H9 (cell line): Measurements from ENCODE around the gene SPATA25. TPM values are rescaled to one million over a fixed set of nuclear protein-coding genes. Genes with fewer than 3 reads are reported as not detected.

Experiments used
- DNase-seq: peaks from one replicate; pipeline ENCODE4 v3.0.0-alpha.2; 2017
- H2AFZ ChIP-seq: one replicate; pipeline ENCODE4 v1.6.1; 2013; ENCODE audit warnings: mild to moderate bottlenecking, low read length, control low read depth, moderate library complexity
- H2AK5ac ChIP-seq: 2 replicates; pipeline ENCODE4 v1.6.1; 2013; ENCODE audit warnings: low read length, control low read depth, mixed read lengths; ENCODE audit not compliant: insufficient read length
- H2BK120ac ChIP-seq: one replicate; pipeline ENCODE4 v1.6.1; 2013; ENCODE audit warnings: low read depth, mild to moderate bottlenecking, low read length, control low read depth, inconsistent platforms; ENCODE audit not compliant: poor library complexity, severe bottlenecking
- H2BK12ac ChIP-seq: 2 replicates; pipeline ENCODE4 v1.6.1; 2013; ENCODE audit warnings: low read length, control low read depth, mixed read lengths, low read depth; ENCODE audit not compliant: insufficient read length
- H2BK15ac ChIP-seq: 2 replicates; pipeline ENCODE4 v1.6.1; 2013; ENCODE audit warnings: low read depth, low read length, control low read depth
- H2BK20ac ChIP-seq: one replicate; pipeline ENCODE4 v1.6.1; 2013; ENCODE audit warnings: low read depth, mild to moderate bottlenecking, low read length, control low read depth, inconsistent platforms; ENCODE audit not compliant: poor library complexity, severe bottlenecking
- H2BK5ac ChIP-seq: 2 replicates; pipeline ENCODE4 v1.6.1; 2013; ENCODE audit warnings: low read length, control low read depth, mixed read lengths; ENCODE audit not compliant: insufficient read length
- H3K14ac ChIP-seq: 2 replicates; pipeline ENCODE4 v1.6.1; 2013; ENCODE audit warnings: low read length, control low read depth; ENCODE audit not compliant: insufficient read depth
- H3K18ac ChIP-seq: 2 replicates; pipeline ENCODE4 v1.6.1; 2013; ENCODE audit warnings: low read depth, mild to moderate bottlenecking, mixed read lengths, low read length, control low read depth; ENCODE audit not compliant: insufficient read length
- H3K23ac ChIP-seq: 2 replicates; pipeline ENCODE4 v1.6.1; 2013; ENCODE audit warnings: low read length, control low read depth, mixed read lengths, low read depth; ENCODE audit not compliant: insufficient read length
- H3K23me2 ChIP-seq: 2 replicates; pipeline ENCODE4 v1.6.1; 2013; ENCODE audit warnings: low read depth, mild to moderate bottlenecking, mixed read lengths, low read length, control low read depth; ENCODE audit not compliant: insufficient read length, poor library complexity, severe bottlenecking
- H3K27ac ChIP-seq: 2 replicates; pipeline ENCODE4 v1.5.1; 2013; ENCODE audit warnings: low read length, control low read depth, mixed read lengths, low read depth; ENCODE audit not compliant: insufficient read length
- H3K27me3 ChIP-seq: 2 replicates; pipeline ENCODE4 v1.6.1; 2013; ENCODE audit warnings: low read length, control low read depth, inconsistent platforms; ENCODE audit not compliant: insufficient read depth
- H3K4ac ChIP-seq: 2 replicates; pipeline ENCODE4 v1.6.1; 2013; ENCODE audit warnings: low read depth, mild to moderate bottlenecking, control low read depth, inconsistent platforms, low read length, moderate library complexity
- H3K4me1 ChIP-seq: 2 replicates; pipeline ENCODE4 v1.6.1; 2013; ENCODE audit warnings: low read length, control low read depth, inconsistent platforms; ENCODE audit not compliant: insufficient read depth
- H3K4me2 ChIP-seq: 2 replicates; pipeline ENCODE4 v1.6.1; 2013; ENCODE audit warnings: low read length, control low read depth, mixed read lengths; ENCODE audit not compliant: insufficient read length, insufficient read depth
- H3K56ac ChIP-seq: 2 replicates; pipeline ENCODE4 v1.6.1; 2013; ENCODE audit warnings: low read depth, mild to moderate bottlenecking, mixed read lengths, low read length, control low read depth; ENCODE audit not compliant: insufficient read length
- H3K79me1 ChIP-seq: 2 replicates; pipeline ENCODE4 v1.6.1; 2013; ENCODE audit warnings: low read depth, mild to moderate bottlenecking, moderate library complexity, low read length, control low read depth, inconsistent platforms; ENCODE audit not compliant: insufficient read depth, poor library complexity, severe bottlenecking
- H3K79me2 ChIP-seq: 2 replicates; pipeline ENCODE4 v1.6.1; 2013; ENCODE audit warnings: low read length, control low read depth, inconsistent platforms; ENCODE audit not compliant: insufficient read depth
- H3K9ac ChIP-seq: 2 replicates; pipeline ENCODE4 v1.6.1; 2013; ENCODE audit warnings: low read length, control low read depth, mixed read lengths; ENCODE audit not compliant: insufficient read length; ENCODE audit errors: extremely low read depth
- H3K9me3 ChIP-seq: one replicate; pipeline ENCODE4 v1.6.1; 2013; ENCODE audit warnings: low read depth, low read length, inconsistent platforms; ENCODE audit not compliant: control insufficient read depth
- H3T11ph ChIP-seq: one replicate; pipeline ENCODE4 v1.6.1; 2013; ENCODE audit warnings: mild to moderate bottlenecking, low read length, control low read depth, inconsistent platforms
- H4K20me1 ChIP-seq: one replicate; pipeline ENCODE4 v1.6.1; 2013; ENCODE audit not compliant: control insufficient read depth, insufficient read length, insufficient read depth
- H4K5ac ChIP-seq: 2 replicates; pipeline ENCODE4 v1.6.1; 2013; ENCODE audit warnings: low read depth, mild to moderate bottlenecking, mixed read lengths, low read length, control low read depth; ENCODE audit not compliant: insufficient read length
- H4K8ac ChIP-seq: replicated peaks from 2 replicates; pipeline ENCODE4 v1.6.1; 2013; ENCODE audit warnings: low read length, control low read depth, mixed read lengths, low read depth; ENCODE audit not compliant: insufficient read length
- H4K91ac ChIP-seq: 2 replicates; pipeline ENCODE4 v1.6.1; 2013; ENCODE audit warnings: low read depth, mild to moderate bottlenecking, moderate library complexity, mixed read lengths, low read length, control low read depth; ENCODE audit not compliant: insufficient read length
- H3K27ac Mint-ChIP-seq, 3 experiments: 2 replicates in 2 of 3; 3 replicates in 1 of 3; pipeline ENCODE4 v1.8.0; 2020 to 2021; ENCODE audit warnings: mixed read lengths in 3 of 3, mild to moderate bottlenecking in 1 of 3, moderate library complexity in 1 of 3
- H3K27me3 Mint-ChIP-seq: 2 replicates; pipeline ENCODE4 v1.8.0; 2021; ENCODE audit warnings: low read depth, mild to moderate bottlenecking, moderate library complexity, mixed read lengths
- H3K36me3 Mint-ChIP-seq, 3 experiments: 2 replicates in 2 of 3; 3 replicates in 1 of 3; pipeline ENCODE4 v1.8.0; 2020 to 2021; ENCODE audit warnings: low read depth in 3 of 3, mixed read lengths in 3 of 3; ENCODE audit not compliant: insufficient read depth in 1 of 3
- H3K4me1 Mint-ChIP-seq, 2 experiments: 2 replicates each; pipeline ENCODE4 v1.8.0; 2020; ENCODE audit warnings: mixed read lengths in 2 of 2
- H3K4me3 Mint-ChIP-seq, 2 experiments: 2 replicates in 1 of 2; 3 replicates in 1 of 2; pipeline ENCODE4 v1.8.0; 2020 to 2021; ENCODE audit warnings: mild to moderate bottlenecking in 2 of 2, mixed read lengths in 2 of 2, moderate library complexity in 1 of 2
- H3K9me3 Mint-ChIP-seq, 2 experiments: 2 replicates in 1 of 2; 3 replicates in 1 of 2; pipeline ENCODE4 v1.8.0; 2020; ENCODE audit warnings: mild to moderate bottlenecking in 2 of 2, mixed read lengths in 2 of 2, moderate library complexity in 1 of 2
- WGBS: extraction: QIAGEN DNeasy Blood & Tissue Kit; methylation state at CpG from one replicate; pipeline ENCODE4 v1.1.7; 2013; ENCODE audit warnings: missing lambda C conversion rate, low lambda C conversion rate, mixed read lengths; ENCODE audit not compliant: insufficient read length; ENCODE audit errors: extremely low coverage; 5-methylcytosine and 5-hydroxymethylcytosine counted together
- total RNA-seq: library from RNA; stranded (reverse); gene quantifications from 2 replicates; pipeline ENCODE4 v1.2.1, GENCODE V29; 2021
- TF ChIP-seq, protein P1 (sequence below): fragments of 200-600 bp; sonication (generic); conservative IDR thresholded peaks from 3 replicates; pipeline ENCODE4 v1.8.0; 2021; ENCODE audit warnings: antibody characterized with exemption, mild to moderate bottlenecking

SPATA25 gene
- total RNA-seq, 1 experiment from 2014 or later = 2.4 TPM

DNA sequence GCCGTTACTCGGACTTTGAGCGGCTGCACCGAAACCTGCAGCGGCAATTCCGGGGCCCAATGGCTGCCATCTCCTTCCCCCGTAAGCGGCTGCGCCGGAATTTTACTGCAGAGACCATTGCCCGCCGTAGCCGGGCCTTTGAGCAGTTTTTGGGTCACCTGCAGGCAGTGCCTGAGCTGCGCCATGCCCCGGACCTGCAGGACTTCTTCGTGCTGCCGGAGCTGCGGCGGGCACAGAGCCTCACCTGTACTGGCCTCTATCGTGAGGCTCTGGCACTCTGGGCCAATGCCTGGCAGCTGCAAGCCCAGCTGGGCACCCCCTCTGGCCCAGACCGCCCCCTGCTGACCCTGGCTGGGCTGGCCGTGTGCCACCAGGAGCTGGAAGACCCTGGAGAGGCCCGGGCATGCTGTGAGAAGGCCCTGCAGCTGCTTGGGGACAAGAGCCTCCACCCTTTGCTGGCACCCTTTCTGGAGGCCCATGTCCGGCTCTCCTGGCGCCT, 46.7 kb downstream of the SPATA25 start:
- H3K27ac ChIP-seq = no peak overlapping the region
- WGBS = no CpG with 5 or more reads among the region's 25 CpGs

More for the DNA sequence above, 46.7 kb downstream of the SPATA25 start:
- no peak overlapping the region for H3K56ac ChIP-seq
- H3K27me3 ChIP-seq = no peaks in the 10 kb centered on the region
- H3K4me1 ChIP-seq = no peaks in the 10 kb centered on the region
- no peak overlapping the region for H2BK120ac ChIP-seq
- no peak overlapping the region for H2BK5ac ChIP-seq
- H3K18ac ChIP-seq = no peak overlapping the region
- no peak overlapping the region for H2BK20ac ChIP-seq
- H3K4me1 Mint-ChIP-seq = peaks cover 2 to 3% of the 10 kb centered on the region in 2 experiments; a peak in 2 of 4 replicates
- no peak overlapping the region for H2AK5ac ChIP-seq
- H3K27me3 Mint-ChIP-seq = no peaks in the 10 kb centered on the region
- H3K23ac ChIP-seq = no peak overlapping the region
- H3K9me3 ChIP-seq = no peaks in the 10 kb centered on the region
- H2BK15ac ChIP-seq = no peak overlapping the region
- no peak overlapping the region for H3K9ac ChIP-seq
- H3K36me3 Mint-ChIP-seq = peaks cover 7 to 63% (median 46%) of the 10 kb centered on the region in 3 experiments
- H3K4me2 ChIP-seq = no peak overlapping the region
- no peak overlapping the region for H3T11ph ChIP-seq
- H3K14ac ChIP-seq = no peak overlapping the region
- TF ChIP-seq, protein P1, sequence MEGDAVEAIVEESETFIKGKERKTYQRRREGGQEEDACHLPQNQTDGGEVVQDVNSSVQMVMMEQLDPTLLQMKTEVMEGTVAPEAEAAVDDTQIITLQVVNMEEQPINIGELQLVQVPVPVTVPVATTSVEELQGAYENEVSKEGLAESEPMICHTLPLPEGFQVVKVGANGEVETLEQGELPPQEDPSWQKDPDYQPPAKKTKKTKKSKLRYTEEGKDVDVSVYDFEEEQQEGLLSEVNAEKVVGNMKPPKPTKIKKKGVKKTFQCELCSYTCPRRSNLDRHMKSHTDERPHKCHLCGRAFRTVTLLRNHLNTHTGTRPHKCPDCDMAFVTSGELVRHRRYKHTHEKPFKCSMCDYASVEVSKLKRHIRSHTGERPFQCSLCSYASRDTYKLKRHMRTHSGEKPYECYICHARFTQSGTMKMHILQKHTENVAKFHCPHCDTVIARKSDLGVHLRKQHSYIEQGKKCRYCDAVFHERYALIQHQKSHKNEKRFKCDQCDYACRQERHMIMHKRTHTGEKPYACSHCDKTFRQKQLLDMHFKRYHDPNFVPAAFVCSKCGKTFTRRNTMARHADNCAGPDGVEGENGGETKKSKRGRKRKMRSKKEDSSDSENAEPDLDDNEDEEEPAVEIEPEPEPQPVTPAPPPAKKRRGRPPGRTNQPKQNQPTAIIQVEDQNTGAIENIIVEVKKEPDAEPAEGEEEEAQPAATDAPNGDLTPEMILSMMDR = no peak
- H2AFZ ChIP-seq = no peak overlapping the region
- H3K79me2 ChIP-seq = no peaks in the 10 kb centered on the region
- H3K4ac ChIP-seq = no peak overlapping the region
- DNase-seq = no peak
- peaks cover 3% of the 10 kb centered on the region for H3K23me2 ChIP-seq
- H4K20me1 ChIP-seq = no peaks in the 10 kb centered on the region
- no peak overlapping the region for H4K8ac ChIP-seq
- H4K91ac ChIP-seq = no peak overlapping the region
- no peak overlapping the region for H2BK12ac ChIP-seq
- H3K79me1 ChIP-seq = no peaks in the 10 kb centered on the region
- H3K4me3 Mint-ChIP-seq = no peak overlapping the region
- H3K9me3 Mint-ChIP-seq = no peaks in the 10 kb centered on the region
- no peak overlapping the region; a peak in 1 of 7 replicates for H3K27ac Mint-ChIP-seq
- no peak overlapping the region for H4K5ac ChIP-seq
